MM.1S (cell line): ENCODE data around the gene SLC4A9.

Experiments used
- CTCF ChIP-seq: fragments of 300-600 bp; sonication (generic); IDR thresholded peaks from 2 replicates; pipeline ENCODE4 v1.5.1; 2016; ENCODE audit warnings: antibody characterized with exemption, low read length, mixed read lengths
- EZH2 ChIP-seq: fragments of 300-600 bp; sonication (generic); optimal IDR thresholded peaks from 2 replicates; pipeline ENCODE3; 2017; ENCODE audit warnings: low read depth, mild to moderate bottlenecking, antibody characterized with exemption, low read length, mixed read lengths

- TF ChIP-seq CTCF: no peak
- no peak for TF ChIP-seq EZH2
Observed at GRCh38 chr5:140336388-140336787, 23.6 kb upstream of the SLC4A9 start.
